Spleen (tissue), 11 donors: ENCODE results near the gene SUMO3. TPM values are rescaled to one million over a fixed set of nuclear protein-coding genes. Genes with fewer than 3 reads are reported as not detected.
A peak's percentile ranks its signal among the peaks of the same experiment; 100 is the strongest.
"Not testable (repeated sequence)": the region's sequence is repeated elsewhere in the genome, so short reads cannot be mapped to it uniquely, and the experiment has no call there.

ENCODE experiments used
- DNase-seq: peaks from one replicate; pipeline ENCODE4 v3.0.0-alpha.2; 2020
- H3K27ac ChIP-seq, 8 donors: fragments of 200-600 bp; sonication (generic) in 7 of 8; 1 replicate in 4 of 8; 2 replicates in 4 of 8; pipeline versions ENCODE4 v1.5.0 to v1.8.0; 2016 to 2021; ENCODE audit warnings: inconsistent platforms in 4 of 8, mild to moderate bottlenecking in 4 of 8, moderate library complexity in 1 of 8
- H3K27me3 ChIP-seq, 7 donors: fragments of 200-600 bp; sonication (generic) in 6 of 7; replicated peaks in 1 of 7; 1 replicate in 4 of 7; 2 replicates in 3 of 7; pipeline versions ENCODE4 v1.5.0 to v1.8.0; 2016 to 2021; ENCODE audit warnings: inconsistent platforms in 3 of 7, mild to moderate bottlenecking in 1 of 7
- H3K36me3 ChIP-seq, 6 donors: fragments of 200-600 bp; sonication (generic) in 5 of 6; 1 replicate in 4 of 6; 2 replicates in 2 of 6; pipeline versions ENCODE4 v1.5.0 to v1.8.0; 2016 to 2021; ENCODE audit warnings: inconsistent platforms in 2 of 6
- H3K4me1 ChIP-seq, 6 donors: fragments of 200-600 bp; sonication (generic) in 5 of 6; 1 replicate in 3 of 6; 2 replicates in 3 of 6; pipeline versions ENCODE4 v1.5.0 to v1.8.0; 2016 to 2021; ENCODE audit warnings: inconsistent platforms in 3 of 6
- H3K4me3 ChIP-seq, 8 donors: fragments of 200-600 bp; sonication (generic) in 7 of 8; 1 replicate in 4 of 8; 2 replicates in 4 of 8; pipeline versions ENCODE4 v1.5.0 to v1.8.0; 2016 to 2021; ENCODE audit warnings: inconsistent platforms in 4 of 8, mild to moderate bottlenecking in 4 of 8, moderate library complexity in 2 of 8
- H3K9me3 ChIP-seq, 8 donors: fragments of 200-600 bp; sonication (generic) in 7 of 8; 1 replicate in 4 of 8; 2 replicates in 4 of 8; pipeline versions ENCODE4 v1.5.0 to v1.8.0; 2016 to 2021; ENCODE audit warnings: inconsistent platforms in 4 of 8
- CTCF ChIP-seq, 11 experiments: fragments of 200-600 bp in 7 of 11; fragments of 450-650 bp in 4 of 11; sonication (generic) in 4 of 11; IDR thresholded peaks in 8 of 11; conservative IDR thresholded peaks in 3 of 11; 1 replicate in 7 of 11; 2 replicates in 4 of 11; pipeline versions ENCODE4 v1.4.0 to v1.8.0; 2016 to 2021; ENCODE audit warnings: antibody characterized with exemption in 11 of 11, inconsistent platforms in 4 of 11, mild to moderate bottlenecking in 1 of 11
- POLR2A ChIP-seq, 3 donors: fragments of 450-650 bp; IDR thresholded peaks; one replicate each; pipeline ENCODE4 v1.5.1; 2017; ENCODE audit warnings: antibody characterized with exemption in 3 of 3, mild to moderate bottlenecking in 1 of 3
- POLR2AphosphoS5 ChIP-seq, 3 donors: sonication (generic); formaldehyde crosslinking; IDR thresholded peaks; one replicate each; pipeline ENCODE4 v1.5.1; 2017; ENCODE audit warnings: antibody characterized with exemption in 3 of 3
- WGBS, 5 donors: extraction: QIAGEN DNeasy Blood & Tissue Kit in 3 of 5; methylation state at CpG; one replicate each; pipeline versions ENCODE4 v1.1.5 to v1.1.7; 2013 to 2018; 5-methylcytosine and 5-hydroxymethylcytosine counted together
- intact Hi-C: fragments of 100-400 bp; cut with DNase I; formaldehyde crosslinking; loops from one replicate; pipeline ENCODE4 v1.15.0; 2023; ENCODE audit warnings: low total_unique reads
- polyA plus RNA-seq, 3 donors: library from polyadenylated mRNA; stranded (reverse); fragments of 200-250 nt; gene quantifications; one replicate each; pipeline ENCODE4 v1.2.1, GENCODE V29; 2013
- total RNA-seq, 7 donors: library from RNA; depleted of rRNA in 3 of 7; stranded (reverse); fragments of >200 nt in 3 of 7; fragmentation: NEBNext Ultra II Directional in 4 of 7; extraction: Animal tissue kit (Norgen Biotek cat#: 25700) in 4 of 7; gene quantifications; one replicate each; pipeline versions ENCODE4 v1.1.0 to v1.2.1, GENCODE V29; 2016 to 2021
- donor health status: healthy with polysubstance abuse.
- donor health status: DM: no; HTN: no; CAD: no; lungs with moderate emphysema.
- donor health status: DM: no; HTN: no; CAD: no.
- donor health status: Bipolar disorder and iron deficiency.
- donor health status: healthy.
- donor health status: DM: no; HTN: no; CAD: no.
- donor health status: DM: yes; HTN: yes; CAD: no.

SUMO3 gene
- total and polyA plus RNA-seq, 10 donors, result 38.2 to 101 (median 68.4) TPM

GRCh38 chr21:44834951-44835646 is 17.2 kb upstream of the SUMO3 start:
- peak; percentile 52 for DNase-seq
- Histone ChIP-seq H3K4me1 (peaks cover 0 to 12% (median 4%) of the 10 kb centered on the region in 6 donors), H3K9me3 (no peaks in the 10 kb centered on the region), H3K36me3 (no peaks in the 10 kb centered on the region), H3K27me3 (peaks cover 0 to 7% (median 0%) of the 10 kb centered on the region in 7 donors), H3K27ac (no peak overlapping the region), H3K4me3 (no peak overlapping the region)
- intact Hi-C loops, result no loop called here
- TF ChIP-seq POLR2AphosphoS5 (IDR thresholded peaks at IDR 0.05) (no peak), POLR2A (IDR thresholded peaks at IDR 0.05) (no peak), CTCF (IDR thresholded peaks at IDR 0.05 in 8 of 11, conservative IDR thresholded peaks at IDR 0.05 in 3 of 11) (no peak)
- WGBS, 5 donors, result 88 to 93% (median 90%) methylated on average over 29 of the region's 29 CpGs

- WGBS, 5 donors, result 77 to 90% (median 83%) methylated on average over 24 to 26 of the region's 26 CpGs
- intact Hi-C loops, result no loop called here
- Histone ChIP-seq H3K9me3 (peaks cover 0 to 2% (median under 1%) of the 10 kb centered on the region in 8 donors), H3K4me1 (peaks cover 0 to 12% (median 4%) of the 10 kb centered on the region in 6 donors), H3K4me3 (no peak overlapping the region), H3K36me3 (no peaks in the 10 kb centered on the region), H3K27ac (no peak overlapping the region), H3K27me3 (peaks cover 0 to 7% (median 0%) of the 10 kb centered on the region in 7 donors)
- DNase-seq, result peak; percentile 33
- no peak for TF ChIP-seq POLR2A (IDR thresholded peaks at IDR 0.05)
- TF ChIP-seq CTCF (IDR thresholded peaks at IDR 0.05 in 8 of 11, conservative IDR thresholded peaks at IDR 0.05 in 3 of 11), result no peak
- no peak for TF ChIP-seq POLR2AphosphoS5 (IDR thresholded peaks at IDR 0.05)
Measured at GRCh38 chr21:44834231-44834950, 16.5 kb upstream of the SUMO3 start.

GRCh38 chr21:44833663-44834062 is 15.8 kb upstream of the SUMO3 start:
- peaks cover 0 to 12% (median 4%) of the 10 kb centered on the region in 6 donors for H3K4me1 ChIP-seq
- WGBS, 5 donors, result 84 to 94% (median 87%) methylated on average over 5 of the region's 5 CpGs
- no peak for DNase-seq
- H3K27me3 ChIP-seq, result peaks cover 0 to 7% (median 0%) of the 10 kb centered on the region in 7 donors
- no peak overlapping the region for H3K4me3 ChIP-seq
- H3K27ac ChIP-seq, result no peak overlapping the region
- peaks cover 0 to 9% (median 7%) of the 10 kb centered on the region in 8 donors for H3K9me3 ChIP-seq
- no peak for TF ChIP-seq CTCF (IDR thresholded peaks at IDR 0.05 in 8 of 11, conservative IDR thresholded peaks at IDR 0.05 in 3 of 11)
- TF ChIP-seq POLR2AphosphoS5 (IDR thresholded peaks at IDR 0.05), result no peak
- no peak for TF ChIP-seq POLR2A (IDR thresholded peaks at IDR 0.05)
- intact Hi-C loops, result no loop called here
- no peaks in the 10 kb centered on the region for H3K36me3 ChIP-seq

GRCh38 chr21:44832516-44833255 is 14.8 kb upstream of the SUMO3 start:
- 88 to 90% (median 89%) methylated on average over 23 of the region's 23 CpGs for WGBS, 5 donors
- H3K27me3 ChIP-seq, DNase-seq, H3K4me3 ChIP-seq, intact Hi-C loops, H3K36me3 ChIP-seq, H3K27ac ChIP-seq: not testable (repeated sequence)
- peaks cover 0 to 12% (median 4%) of the 10 kb centered on the region in 6 donors for H3K4me1 ChIP-seq
- H3K9me3 ChIP-seq, result peaks cover 0 to 19% (median 17%) of the 10 kb centered on the region in 8 donors
